Ishikawa (cell line): Measurements from ENCODE around the gene ANKRD13A.

Experiments
- CEBPB ChIP-seq: IDR thresholded peaks from 2 replicates; pipeline ENCODE4 v1.6.1; 2012
- EP300 ChIP-seq: IDR thresholded peaks from 2 replicates; pipeline ENCODE4 v1.6.1; 2012; ENCODE audit warnings: borderline replicate concordance
- FOXM1 ChIP-seq: IDR thresholded peaks from 2 replicates; pipeline ENCODE4 v1.6.1; 2012; ENCODE audit warnings: low read depth, borderline replicate concordance
- RAD21 ChIP-seq: IDR thresholded peaks from 2 replicates; pipeline ENCODE4 v1.6.1; 2012; ENCODE audit warnings: low read depth
- REST ChIP-seq: IDR thresholded peaks from 2 replicates; pipeline ENCODE4 v1.6.1; 2012; ENCODE audit warnings: low read depth, mild to moderate bottlenecking
- TAF1 ChIP-seq: IDR thresholded peaks from 2 replicates; pipeline ENCODE4 v1.6.1; 2012; ENCODE audit warnings: low read depth, mild to moderate bottlenecking
- TCF12 ChIP-seq: IDR thresholded peaks from 2 replicates; pipeline ENCODE4 v1.6.1; 2012; ENCODE audit warnings: low read depth
- YY1 ChIP-seq: IDR thresholded peaks from 2 replicates; pipeline ENCODE4 v1.6.1; 2012; ENCODE audit warnings: low read depth
- ZBTB7A ChIP-seq: IDR thresholded peaks from 2 replicates; pipeline ENCODE4 v1.6.1; 2012; ENCODE audit warnings: low read depth
- TF ChIP-seq, protein P1 (sequence below): IDR thresholded peaks from 2 replicates; pipeline ENCODE4 v1.6.1; 2012

DNA sequence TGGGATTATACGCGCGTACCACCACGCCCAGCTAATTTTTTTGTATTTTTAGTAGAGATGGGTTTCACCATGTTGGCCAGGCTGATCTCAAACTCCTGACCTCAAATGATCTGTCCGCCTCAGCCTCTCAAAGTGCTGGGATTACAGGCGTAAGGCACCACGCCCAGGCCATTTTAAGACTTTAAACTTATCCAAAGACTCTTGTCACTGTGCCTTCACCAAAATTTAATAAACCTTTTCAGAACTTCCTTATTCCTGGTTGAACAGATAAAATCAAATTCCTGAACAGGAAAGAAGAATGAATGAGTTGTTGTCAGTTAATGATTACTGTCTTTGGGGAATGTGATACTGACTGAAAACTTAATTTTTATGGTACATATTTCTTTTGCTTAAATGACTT lies 40.9 kb upstream of the ANKRD13A start:
- TF ChIP-seq TAF1 (no peak), RAD21 (no peak), REST (no peak), FOXM1 (no peak), CEBPB (no peak), EP300 (no peak), TCF12 (no peak), YY1 (no peak), ZBTB7A (no peak)
- TF ChIP-seq, protein P1, sequence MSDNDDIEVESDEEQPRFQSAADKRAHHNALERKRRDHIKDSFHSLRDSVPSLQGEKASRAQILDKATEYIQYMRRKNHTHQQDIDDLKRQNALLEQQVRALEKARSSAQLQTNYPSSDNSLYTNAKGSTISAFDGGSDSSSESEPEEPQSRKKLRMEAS: no peak
